Measurements from ENCODE around the gene ATP6V0A1.

ATP6V0A1 gene

DNA sequence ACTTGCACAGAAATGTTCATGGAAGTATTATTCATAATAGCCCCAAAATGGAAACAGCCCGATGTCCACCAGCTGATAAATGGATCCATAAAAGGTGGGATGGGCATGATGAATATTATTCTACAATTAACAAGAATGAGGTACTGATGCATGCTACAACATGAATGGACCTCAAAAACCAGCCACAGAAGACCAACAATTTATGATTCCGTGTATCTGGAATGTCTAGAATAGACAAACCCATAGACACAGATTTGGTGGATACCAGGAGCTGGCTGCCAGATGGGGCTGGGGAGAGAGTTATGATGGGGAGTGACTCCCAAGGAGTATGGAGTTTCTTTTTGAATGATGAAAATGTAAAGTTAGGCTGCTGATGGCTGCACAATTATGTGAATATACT, 66.5 kb downstream of the ATP6V0A1 start:
- no peak overlapping the region for H3K4me3 ChIP-seq (ENCODE audit: low read depth, low read length)
- TF ChIP-seq, protein P1, sequence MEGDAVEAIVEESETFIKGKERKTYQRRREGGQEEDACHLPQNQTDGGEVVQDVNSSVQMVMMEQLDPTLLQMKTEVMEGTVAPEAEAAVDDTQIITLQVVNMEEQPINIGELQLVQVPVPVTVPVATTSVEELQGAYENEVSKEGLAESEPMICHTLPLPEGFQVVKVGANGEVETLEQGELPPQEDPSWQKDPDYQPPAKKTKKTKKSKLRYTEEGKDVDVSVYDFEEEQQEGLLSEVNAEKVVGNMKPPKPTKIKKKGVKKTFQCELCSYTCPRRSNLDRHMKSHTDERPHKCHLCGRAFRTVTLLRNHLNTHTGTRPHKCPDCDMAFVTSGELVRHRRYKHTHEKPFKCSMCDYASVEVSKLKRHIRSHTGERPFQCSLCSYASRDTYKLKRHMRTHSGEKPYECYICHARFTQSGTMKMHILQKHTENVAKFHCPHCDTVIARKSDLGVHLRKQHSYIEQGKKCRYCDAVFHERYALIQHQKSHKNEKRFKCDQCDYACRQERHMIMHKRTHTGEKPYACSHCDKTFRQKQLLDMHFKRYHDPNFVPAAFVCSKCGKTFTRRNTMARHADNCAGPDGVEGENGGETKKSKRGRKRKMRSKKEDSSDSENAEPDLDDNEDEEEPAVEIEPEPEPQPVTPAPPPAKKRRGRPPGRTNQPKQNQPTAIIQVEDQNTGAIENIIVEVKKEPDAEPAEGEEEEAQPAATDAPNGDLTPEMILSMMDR (IDR thresholded peaks at IDR 0.05; ENCODE audit: insufficient read depth, low read depth, low read length, missing control alignments): no peak
- no peak for DNase-seq (ENCODE audit: low read depth)

- no peak for DNase-seq (ENCODE audit: low read depth)
- H3K4me3 ChIP-seq (ENCODE audit: low read depth, low read length): no peak overlapping the region
- TF ChIP-seq, protein P1 (IDR thresholded peaks at IDR 0.05; ENCODE audit: insufficient read depth, low read depth, low read length, missing control alignments): no peak
Observed at GRCh38 chr17:42526031-42526444, 67.4 kb downstream of the ATP6V0A1 start.

GRCh38 chr17:42527932-42528331, 69.3 kb downstream of the ATP6V0A1 start:
- no peak overlapping the region for H3K4me3 ChIP-seq (ENCODE audit: low read depth, low read length)
- TF ChIP-seq, protein P1 (IDR thresholded peaks at IDR 0.05; ENCODE audit: insufficient read depth, low read depth, low read length, missing control alignments): no peak
- no peak for DNase-seq (ENCODE audit: low read depth)

DNA sequence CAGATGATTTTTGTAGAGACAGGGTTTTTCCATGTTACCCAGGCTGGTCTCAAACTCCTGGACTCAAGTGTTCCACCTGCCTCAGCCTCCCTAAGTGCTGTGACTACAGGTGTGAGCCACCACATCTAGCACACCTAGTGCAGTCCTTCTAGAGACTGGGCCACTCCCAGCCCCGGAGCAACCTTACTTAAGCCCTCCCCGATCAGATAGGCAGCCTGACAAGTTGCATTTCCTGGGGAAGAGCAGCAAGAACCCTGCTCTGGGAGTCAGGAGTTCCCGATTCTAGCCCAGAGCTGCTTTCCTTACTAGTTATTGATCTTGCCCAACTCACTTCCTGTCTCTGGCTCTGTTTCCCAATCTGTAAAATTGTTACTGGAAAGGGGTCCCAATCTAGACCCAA, 70.4 kb downstream of the ATP6V0A1 start:
- DNase-seq (ENCODE audit: low read depth): no peak
- TF ChIP-seq, protein P1 (IDR thresholded peaks at IDR 0.05; ENCODE audit: insufficient read depth, low read depth, low read length, missing control alignments): no peak
- no peak overlapping the region for H3K4me3 ChIP-seq (ENCODE audit: low read depth, low read length)

GRCh38 chr17:42530952-42531454, 72.3 kb downstream of the ATP6V0A1 start:
- no peak overlapping the region for H3K4me3 ChIP-seq (ENCODE audit: low read depth, low read length)
- TF ChIP-seq, protein P1 (IDR thresholded peaks at IDR 0.05; ENCODE audit: insufficient read depth, low read depth, low read length, missing control alignments): no peak
- no peak for DNase-seq (ENCODE audit: low read depth)

- TF ChIP-seq, protein P1 (IDR thresholded peaks at IDR 0.05; ENCODE audit: insufficient read depth, low read depth, low read length, missing control alignments): peak; percentile 37
- peak; percentile 79 for DNase-seq (ENCODE audit: low read depth)
- H3K4me3 ChIP-seq (ENCODE audit: low read depth, low read length): peak overlapping the region; percentile 55
Observed at GRCh38 chr17:42531455-42532354, 73.0 kb downstream of the ATP6V0A1 start.

All from GM12865 (cell line).